ENCODE measurements around the gene ANXA8. TPM values are rescaled to one million over a fixed set of nuclear protein-coding genes. Genes with fewer than 3 reads are reported as not detected.

Gene ANXA8
- total and polyA plus RNA-seq, 2 experiments from 2014 or later, result not detected

- peaks cover 9% of the 10 kb centered on the region for H3K9me2 ChIP-seq (ENCODE audit: insufficient read depth)
- no peaks in the 10 kb centered on the region for H3K27me3 ChIP-seq (ENCODE audit: insufficient read depth)
- H3K36me3 Mint-ChIP-seq (ENCODE audit: low read depth), result no peaks in the 10 kb centered on the region; the same call in 2 of the 3 replicates
- no peak overlapping the region for H3K27ac ChIP-seq (ENCODE audit: low read depth)
- TF ChIP-seq STAT1 (IDR thresholded peaks at IDR 0.05; ENCODE audit: unreplicated experiment) (no peak), ETS1 (IDR thresholded peaks at IDR 0.05) (no peak), EZH2phosphoT487 (IDR thresholded peaks at IDR 0.05; ENCODE audit: unreplicated experiment) (no peak), CREB1 (CRISPR knock-in tag; IDR thresholded peaks at IDR 0.05; ENCODE audit: low read depth) (no peak)
- TF ChIP-seq, protein P1, sequence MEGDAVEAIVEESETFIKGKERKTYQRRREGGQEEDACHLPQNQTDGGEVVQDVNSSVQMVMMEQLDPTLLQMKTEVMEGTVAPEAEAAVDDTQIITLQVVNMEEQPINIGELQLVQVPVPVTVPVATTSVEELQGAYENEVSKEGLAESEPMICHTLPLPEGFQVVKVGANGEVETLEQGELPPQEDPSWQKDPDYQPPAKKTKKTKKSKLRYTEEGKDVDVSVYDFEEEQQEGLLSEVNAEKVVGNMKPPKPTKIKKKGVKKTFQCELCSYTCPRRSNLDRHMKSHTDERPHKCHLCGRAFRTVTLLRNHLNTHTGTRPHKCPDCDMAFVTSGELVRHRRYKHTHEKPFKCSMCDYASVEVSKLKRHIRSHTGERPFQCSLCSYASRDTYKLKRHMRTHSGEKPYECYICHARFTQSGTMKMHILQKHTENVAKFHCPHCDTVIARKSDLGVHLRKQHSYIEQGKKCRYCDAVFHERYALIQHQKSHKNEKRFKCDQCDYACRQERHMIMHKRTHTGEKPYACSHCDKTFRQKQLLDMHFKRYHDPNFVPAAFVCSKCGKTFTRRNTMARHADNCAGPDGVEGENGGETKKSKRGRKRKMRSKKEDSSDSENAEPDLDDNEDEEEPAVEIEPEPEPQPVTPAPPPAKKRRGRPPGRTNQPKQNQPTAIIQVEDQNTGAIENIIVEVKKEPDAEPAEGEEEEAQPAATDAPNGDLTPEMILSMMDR (conservative IDR thresholded peaks at IDR 0.05; ENCODE audit: low read depth in 2 of 2), result peak; percentile 30 to 50; a peak in 3 of 4 replicates
- H3F3A ChIP-seq (replicated peaks; ENCODE audit: low read depth), result no peaks in the 10 kb centered on the region
- DNase-seq (ENCODE audit: low spot score) (peak; percentile 21), ATAC-seq (peak; percentile 42; the same call in 1 of the 3 replicates)
- H2AFZ ChIP-seq, result no peak overlapping the region
- no peak overlapping the region for H3K4me3 ChIP-seq
- H3K36me3 ChIP-seq (ENCODE audit: insufficient read depth), result no peaks in the 10 kb centered on the region
- H3K4me3 Mint-ChIP-seq, result no peak overlapping the region
- H3K27me3 Mint-ChIP-seq (ENCODE audit: insufficient read depth, low read depth, poor library complexity), result peaks cover 9% of the 10 kb centered on the region
- H3K9me3 Mint-ChIP-seq, result peaks cover 2% of the 10 kb centered on the region; the same call in 1 of the 3 replicates
- H3K27ac Mint-ChIP-seq, result no peak overlapping the region
- no peaks in the 10 kb centered on the region for H3K4me1 Mint-ChIP-seq
- no peak overlapping the region for H3K4me2 ChIP-seq
- H4K20me1 ChIP-seq (replicated peaks; ENCODE audit: insufficient read depth), result no peaks in the 10 kb centered on the region
- H3K4me1 ChIP-seq (ENCODE audit: insufficient read depth), result no peaks in the 10 kb centered on the region
- no peaks in the 10 kb centered on the region for H3K79me2 ChIP-seq (replicated peaks; ENCODE audit: insufficient read depth)
Measured at GRCh38 chr10:47440207-47440606, 43.7 kb downstream of the ANXA8 start.

DNA sequence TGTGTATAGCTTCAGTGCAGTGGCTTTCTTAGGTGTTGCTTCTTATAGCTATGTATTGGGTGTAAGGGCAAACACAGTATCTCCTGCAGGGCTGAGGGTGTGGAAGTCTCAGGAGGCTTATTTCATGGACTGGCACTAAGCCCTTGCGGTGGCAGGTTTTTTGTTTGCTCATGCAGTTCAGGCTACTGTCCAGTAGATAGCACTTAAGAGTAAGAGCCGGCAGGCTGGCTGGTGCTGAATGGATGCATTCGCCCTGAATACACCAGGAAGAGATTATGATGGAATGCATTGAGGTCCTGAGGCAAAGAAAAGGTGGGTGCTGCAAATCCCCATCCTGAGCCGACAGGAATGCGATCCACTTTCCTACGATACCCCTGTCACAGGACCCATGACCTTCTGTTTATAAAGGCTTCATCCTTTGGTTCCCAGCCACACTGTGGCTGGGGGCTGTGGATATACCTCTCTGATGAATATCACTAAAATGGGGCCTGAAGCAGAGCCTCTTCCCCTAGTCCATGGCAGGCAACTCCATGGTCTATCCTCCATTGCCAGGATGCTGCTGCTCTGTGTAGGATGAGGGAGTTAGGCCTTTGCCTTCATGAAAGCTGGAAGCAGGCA lies 44.9 kb downstream of the ANXA8 start:
- ATAC-seq (peak; percentile 99), DNase-seq (ENCODE audit: low spot score) (peak; percentile 80)
- H3K9me3 Mint-ChIP-seq, result no peaks in the 10 kb centered on the region
- H3K4me3 ChIP-seq, result no peak overlapping the region
- peak overlapping the region; percentile 44; the same call in 1 of the 2 replicates for H2AFZ ChIP-seq
- peaks cover 9% of the 10 kb centered on the region for H3K9me2 ChIP-seq (ENCODE audit: insufficient read depth)
- H3F3A ChIP-seq (replicated peaks; ENCODE audit: low read depth), result no peaks in the 10 kb centered on the region
- H4K20me1 ChIP-seq (replicated peaks; ENCODE audit: insufficient read depth), result no peaks in the 10 kb centered on the region
- H3K4me3 Mint-ChIP-seq, result no peak overlapping the region
- H3K36me3 ChIP-seq (ENCODE audit: insufficient read depth), result no peaks in the 10 kb centered on the region
- H3K4me1 Mint-ChIP-seq, result no peaks in the 10 kb centered on the region
- no peaks in the 10 kb centered on the region; the same call in 2 of the 3 replicates for H3K36me3 Mint-ChIP-seq (ENCODE audit: low read depth)
- H3K4me2 ChIP-seq, result no peak overlapping the region
- no peaks in the 10 kb centered on the region for H3K79me2 ChIP-seq (replicated peaks; ENCODE audit: insufficient read depth)
- no peaks in the 10 kb centered on the region for H3K27me3 ChIP-seq (ENCODE audit: insufficient read depth)
- no peak overlapping the region for H3K27ac ChIP-seq (ENCODE audit: low read depth)
- H3K27ac Mint-ChIP-seq, result no peak overlapping the region
- TF ChIP-seq JUNB (IDR thresholded peaks at IDR 0.05; ENCODE audit: unreplicated experiment), result no peak
- TF ChIP-seq, protein P1 (conservative IDR thresholded peaks at IDR 0.05; ENCODE audit: low read depth in 2 of 2), result peak; percentile 50 to 53
- TF ChIP-seq, protein P2, sequence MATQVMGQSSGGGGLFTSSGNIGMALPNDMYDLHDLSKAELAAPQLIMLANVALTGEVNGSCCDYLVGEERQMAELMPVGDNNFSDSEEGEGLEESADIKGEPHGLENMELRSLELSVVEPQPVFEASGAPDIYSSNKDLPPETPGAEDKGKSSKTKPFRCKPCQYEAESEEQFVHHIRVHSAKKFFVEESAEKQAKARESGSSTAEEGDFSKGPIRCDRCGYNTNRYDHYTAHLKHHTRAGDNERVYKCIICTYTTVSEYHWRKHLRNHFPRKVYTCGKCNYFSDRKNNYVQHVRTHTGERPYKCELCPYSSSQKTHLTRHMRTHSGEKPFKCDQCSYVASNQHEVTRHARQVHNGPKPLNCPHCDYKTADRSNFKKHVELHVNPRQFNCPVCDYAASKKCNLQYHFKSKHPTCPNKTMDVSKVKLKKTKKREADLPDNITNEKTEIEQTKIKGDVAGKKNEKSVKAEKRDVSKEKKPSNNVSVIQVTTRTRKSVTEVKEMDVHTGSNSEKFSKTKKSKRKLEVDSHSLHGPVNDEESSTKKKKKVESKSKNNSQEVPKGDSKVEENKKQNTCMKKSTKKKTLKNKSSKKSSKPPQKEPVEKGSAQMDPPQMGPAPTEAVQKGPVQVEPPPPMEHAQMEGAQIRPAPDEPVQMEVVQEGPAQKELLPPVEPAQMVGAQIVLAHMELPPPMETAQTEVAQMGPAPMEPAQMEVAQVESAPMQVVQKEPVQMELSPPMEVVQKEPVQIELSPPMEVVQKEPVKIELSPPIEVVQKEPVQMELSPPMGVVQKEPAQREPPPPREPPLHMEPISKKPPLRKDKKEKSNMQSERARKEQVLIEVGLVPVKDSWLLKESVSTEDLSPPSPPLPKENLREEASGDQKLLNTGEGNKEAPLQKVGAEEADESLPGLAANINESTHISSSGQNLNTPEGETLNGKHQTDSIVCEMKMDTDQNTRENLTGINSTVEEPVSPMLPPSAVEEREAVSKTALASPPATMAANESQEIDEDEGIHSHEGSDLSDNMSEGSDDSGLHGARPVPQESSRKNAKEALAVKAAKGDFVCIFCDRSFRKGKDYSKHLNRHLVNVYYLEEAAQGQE (IDR thresholded peaks at IDR 0.05; ENCODE audit: unreplicated experiment), result no peak
- peaks cover 9% of the 10 kb centered on the region for H3K27me3 Mint-ChIP-seq (ENCODE audit: insufficient read depth, low read depth, poor library complexity)
- no peaks in the 10 kb centered on the region for H3K4me1 ChIP-seq (ENCODE audit: insufficient read depth)
